Measurements from ENCODE around the gene KCNQ5.

Gene KCNQ5

DNA sequence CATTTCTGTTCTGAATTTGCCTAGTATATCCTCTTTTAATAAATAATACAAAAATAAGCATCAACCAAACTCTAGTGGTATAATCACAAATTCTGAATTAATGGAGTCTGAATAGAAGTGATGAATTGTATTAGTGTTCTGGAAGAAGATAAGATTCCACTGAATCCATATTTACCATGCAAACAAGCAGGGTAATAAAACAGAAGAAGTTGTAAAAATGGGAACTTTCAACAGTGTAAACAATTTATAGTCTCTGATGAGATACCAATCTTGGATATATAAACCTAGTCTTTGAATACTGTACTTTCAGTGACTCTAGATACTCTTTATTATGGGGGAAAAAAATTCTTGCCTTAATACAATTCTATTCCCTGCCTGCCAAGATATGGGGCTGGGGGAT lies 405.8 kb downstream of the KCNQ5 start:
- FAIRE-seq, result no peak

DNA sequence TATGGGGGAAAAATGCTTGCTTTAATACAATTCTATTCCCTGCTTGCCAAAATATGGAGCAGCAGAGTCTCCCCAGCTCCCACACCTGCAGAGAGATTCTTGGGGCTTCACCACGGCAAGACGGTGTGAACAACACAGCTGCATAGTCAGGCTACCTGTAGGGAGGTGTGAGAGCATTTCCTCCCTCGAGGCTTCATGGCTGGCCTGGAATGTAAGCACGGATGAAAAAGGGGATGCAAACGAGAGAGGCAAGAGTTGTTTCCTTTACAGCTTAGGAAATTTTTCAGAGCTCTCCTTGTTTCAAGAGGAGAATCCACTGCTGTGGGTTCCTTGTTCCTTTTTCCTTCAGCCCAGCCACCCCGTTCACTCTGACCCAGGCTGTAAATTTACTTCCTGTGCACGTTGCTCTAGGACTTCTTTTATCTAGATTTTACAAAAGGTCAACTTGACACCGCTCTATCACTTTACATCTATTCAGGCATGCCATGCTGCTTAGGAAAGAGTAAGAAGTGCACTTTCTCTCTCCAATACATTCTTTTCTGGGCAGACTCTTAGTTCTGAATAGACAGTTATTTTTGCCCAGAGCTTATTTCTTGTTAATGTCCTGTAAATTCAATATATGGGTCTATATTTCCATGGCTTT lies 406.4 kb downstream of the KCNQ5 start:
- no peak for FAIRE-seq

DNA sequence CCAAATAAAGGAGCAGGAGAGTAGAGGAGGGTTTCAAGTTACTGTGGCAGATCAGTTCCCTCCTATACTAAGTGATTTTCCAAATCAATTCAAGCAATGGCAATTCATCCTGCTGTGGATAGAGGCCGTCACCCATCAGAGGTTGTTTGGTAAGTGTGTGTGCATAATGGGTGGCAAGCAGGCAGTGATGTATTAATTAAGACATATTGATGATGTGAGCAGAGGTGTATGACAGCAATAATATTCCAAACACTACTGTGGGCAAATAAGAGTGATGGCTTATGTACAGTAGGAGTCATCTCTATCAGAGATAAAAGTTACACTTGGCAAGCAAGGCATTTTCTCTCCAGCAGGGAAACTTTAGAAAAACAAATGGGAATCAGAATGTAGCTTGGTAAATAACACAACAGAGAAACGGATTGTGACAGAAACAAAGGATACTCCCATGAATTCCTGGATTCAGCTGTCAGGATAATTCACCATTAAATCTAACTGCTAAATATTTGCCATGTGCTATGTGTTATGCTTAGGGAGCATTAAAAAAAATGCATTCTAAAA lies 407.1 kb downstream of the KCNQ5 start:
- FAIRE-seq, result no peak

DNA sequence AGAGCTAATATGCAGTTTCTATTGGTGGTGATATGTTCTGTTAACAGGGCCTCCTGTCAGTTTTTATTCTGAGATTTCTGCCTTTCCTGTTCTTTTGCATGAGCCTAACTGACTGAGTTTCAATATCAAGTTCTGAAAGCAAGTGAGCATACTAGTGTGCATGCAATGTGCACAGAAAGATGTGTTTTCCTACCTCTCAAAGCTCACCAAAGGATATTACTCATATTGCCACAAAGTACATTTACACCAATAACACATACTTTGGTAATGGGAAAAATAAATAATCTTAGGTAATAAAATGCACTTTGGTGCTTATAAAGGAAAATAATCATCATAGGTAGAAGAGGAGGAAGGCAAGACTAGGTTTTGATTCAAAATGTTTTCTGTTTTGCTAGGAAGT lies 408.4 kb downstream of the KCNQ5 start:
- no peak for FAIRE-seq

DNA sequence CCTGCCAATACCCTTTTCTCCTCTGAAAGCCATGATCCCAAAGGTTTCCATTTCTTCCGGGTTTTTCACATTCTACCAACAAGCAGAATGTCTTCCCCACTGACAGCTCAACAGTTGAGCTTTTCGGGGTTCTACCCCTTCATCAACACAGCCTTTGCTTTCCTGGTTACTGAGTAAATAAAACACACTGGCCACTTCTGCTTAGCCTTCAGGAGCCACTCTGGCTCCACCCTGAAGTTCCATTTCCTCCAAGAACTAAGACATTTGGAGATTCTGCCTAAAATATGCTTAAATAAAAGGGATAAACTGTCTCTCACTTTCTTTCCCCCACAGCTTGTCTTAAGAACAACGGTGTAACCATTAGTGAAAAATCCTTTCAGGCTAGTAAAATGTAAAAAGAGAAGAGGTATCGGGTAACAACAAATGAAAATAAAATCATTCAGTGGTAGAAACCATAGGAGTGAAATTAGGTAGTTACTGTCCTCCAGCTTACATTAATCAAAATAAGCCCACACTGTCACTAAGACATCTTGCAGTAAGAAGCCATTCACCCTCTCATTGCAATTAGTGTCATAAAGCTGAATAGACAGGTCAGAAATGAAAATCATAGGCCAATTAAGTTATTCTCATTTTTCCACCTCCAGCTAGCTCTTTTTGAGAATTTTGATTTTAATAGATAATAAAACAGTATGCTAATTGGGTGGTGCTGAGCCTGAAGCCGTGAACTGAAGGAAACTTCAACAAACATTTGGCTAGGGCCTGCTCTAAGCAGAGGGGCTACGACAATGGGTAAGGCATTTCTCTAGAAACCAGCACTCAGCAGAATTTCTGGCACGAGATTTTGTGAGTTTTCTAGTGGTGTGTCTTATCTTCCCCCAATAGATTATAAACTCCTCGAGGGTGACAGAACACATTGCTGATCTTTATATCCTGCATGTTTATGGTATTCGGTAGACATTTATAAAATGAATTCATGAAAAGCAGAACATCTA lies 409.2 kb downstream of the KCNQ5 start:
- no peak for FAIRE-seq

DNA sequence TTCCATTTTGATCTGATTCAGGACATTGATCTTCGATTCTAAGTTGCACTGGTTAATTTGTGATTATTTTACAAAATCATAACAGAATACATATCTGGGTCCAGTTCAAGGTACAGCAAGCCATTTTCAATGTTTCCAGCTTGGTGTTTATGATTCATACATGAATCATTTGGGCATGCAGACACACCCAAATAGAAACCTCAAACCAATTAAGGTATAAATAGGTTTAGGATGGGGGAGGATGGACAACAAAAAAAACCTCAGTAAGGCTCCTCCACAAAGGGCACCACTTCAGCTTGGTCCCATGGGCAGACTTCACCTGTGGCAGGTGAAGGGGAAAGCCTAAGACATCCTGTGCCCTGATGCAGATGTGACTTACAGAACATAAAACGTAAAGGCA lies 410.7 kb downstream of the KCNQ5 start:
- FAIRE-seq, result no peak

DNA sequence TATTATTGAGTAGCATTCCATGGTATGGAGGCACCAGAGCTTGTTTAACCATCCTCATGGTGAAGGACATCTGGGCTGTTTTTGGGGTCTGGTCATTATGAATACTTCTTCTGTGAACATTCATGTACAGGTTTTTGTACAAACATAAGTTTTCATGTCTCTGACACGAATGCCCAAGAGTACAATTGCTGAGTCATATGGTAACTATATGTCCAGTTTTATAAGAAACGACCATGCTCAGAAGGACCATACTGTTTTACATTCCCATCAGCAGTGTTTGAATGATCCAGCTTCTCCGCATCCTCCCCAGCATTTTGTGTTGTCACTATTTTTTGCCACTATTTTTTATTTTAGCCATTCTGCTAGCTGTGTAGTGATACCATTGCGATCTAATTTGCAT lies 414.8 kb downstream of the KCNQ5 start:
- no peak for FAIRE-seq

DNA sequence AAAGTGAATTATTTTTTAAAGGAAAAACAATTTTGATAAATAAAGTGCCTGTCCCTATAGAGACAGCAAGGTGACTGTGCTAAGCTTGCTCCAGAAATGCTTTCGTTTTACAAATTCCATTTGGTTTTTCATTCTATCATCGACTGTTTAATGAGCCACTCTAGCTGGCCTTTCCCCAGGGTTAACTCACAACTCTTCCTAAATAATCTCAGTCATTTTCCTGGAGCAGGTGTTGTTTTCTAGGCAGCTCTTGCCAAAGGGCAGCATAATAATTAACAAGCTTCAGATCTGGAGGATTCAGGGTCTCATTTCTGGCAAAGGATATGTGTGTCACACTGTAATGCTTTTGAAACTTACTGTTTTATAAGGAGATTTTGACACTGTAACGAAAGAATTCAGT lies 419.2 kb downstream of the KCNQ5 start:
- no peak for FAIRE-seq

DNA sequence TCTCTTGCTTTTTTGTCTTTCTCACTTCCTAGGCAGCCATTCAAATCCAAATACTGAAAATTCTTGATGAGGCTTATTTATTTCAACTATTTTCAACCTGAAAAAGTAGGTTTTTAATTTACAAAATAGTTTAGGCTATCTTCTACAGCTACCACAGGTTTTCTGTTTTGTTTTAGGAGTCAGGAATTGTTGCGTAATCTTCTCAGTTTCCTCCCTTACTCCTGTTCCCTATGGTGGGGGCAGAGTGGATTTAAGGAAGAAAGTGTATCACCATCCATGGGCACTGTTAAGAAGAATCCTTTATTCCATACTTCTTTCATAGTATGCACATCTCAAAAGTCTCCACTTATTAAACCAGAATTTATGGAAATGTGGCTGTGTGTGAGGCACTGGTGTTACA lies 421.0 kb downstream of the KCNQ5 start:
- FAIRE-seq, result no peak

DNA sequence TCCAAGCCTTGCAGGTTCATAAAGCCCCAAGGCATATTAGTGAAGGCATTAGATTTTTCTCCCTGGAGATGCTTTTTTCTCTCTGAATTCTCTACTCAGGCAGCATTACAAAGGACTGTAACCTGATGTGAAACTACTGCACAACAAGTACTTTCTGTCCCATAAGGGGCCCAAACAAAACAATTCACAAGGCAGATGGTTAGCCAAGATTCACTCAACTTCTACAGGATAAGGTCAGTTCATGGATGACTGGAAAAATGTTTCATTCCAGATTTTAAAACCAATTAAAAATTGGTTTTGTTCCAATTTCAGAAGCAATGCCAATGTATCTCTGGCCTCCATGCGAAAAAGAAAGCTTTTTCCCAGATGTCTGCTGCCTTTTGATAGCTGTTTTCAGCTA lies 421.6 kb downstream of the KCNQ5 start:
- FAIRE-seq, result no peak

DNA sequence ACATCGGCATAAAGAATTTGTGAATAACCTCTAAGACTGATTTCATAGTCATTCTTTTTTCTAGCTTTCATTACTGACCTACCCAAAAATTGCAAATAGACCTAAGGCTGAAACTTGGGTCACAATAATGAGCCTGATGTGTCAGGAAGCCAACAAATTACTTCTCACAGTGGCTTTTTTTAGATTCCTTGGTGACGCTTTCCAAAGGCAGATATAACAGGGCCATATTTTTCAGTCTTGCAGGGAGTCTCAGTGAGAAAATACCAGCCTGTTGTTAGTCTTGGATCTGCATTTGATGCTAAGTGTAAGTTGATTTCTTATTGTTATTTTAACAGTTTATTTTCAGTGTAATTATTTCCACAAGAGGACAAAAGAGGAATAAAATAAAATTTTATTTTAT lies 423.7 kb downstream of the KCNQ5 start:
- no peak for FAIRE-seq

DNA sequence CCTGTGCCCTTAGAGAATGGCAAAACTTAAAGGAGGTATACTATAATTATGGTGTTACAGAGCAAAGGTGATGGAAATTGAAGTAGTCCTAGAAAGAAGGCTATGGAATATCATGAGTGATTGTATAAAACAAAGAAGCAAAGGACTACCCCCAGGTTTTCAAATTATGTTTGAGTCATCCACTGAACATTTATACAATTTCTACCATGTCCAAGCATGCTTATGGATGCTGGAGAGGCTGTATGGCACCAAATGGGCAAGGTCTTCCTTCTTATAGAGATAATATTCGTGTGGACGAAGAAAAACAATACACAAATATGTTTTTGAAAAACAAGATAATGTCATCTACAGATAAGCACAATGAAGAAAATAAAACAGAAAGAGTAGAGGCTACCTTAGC lies 425.9 kb downstream of the KCNQ5 start:
- FAIRE-seq, result no peak

DNA sequence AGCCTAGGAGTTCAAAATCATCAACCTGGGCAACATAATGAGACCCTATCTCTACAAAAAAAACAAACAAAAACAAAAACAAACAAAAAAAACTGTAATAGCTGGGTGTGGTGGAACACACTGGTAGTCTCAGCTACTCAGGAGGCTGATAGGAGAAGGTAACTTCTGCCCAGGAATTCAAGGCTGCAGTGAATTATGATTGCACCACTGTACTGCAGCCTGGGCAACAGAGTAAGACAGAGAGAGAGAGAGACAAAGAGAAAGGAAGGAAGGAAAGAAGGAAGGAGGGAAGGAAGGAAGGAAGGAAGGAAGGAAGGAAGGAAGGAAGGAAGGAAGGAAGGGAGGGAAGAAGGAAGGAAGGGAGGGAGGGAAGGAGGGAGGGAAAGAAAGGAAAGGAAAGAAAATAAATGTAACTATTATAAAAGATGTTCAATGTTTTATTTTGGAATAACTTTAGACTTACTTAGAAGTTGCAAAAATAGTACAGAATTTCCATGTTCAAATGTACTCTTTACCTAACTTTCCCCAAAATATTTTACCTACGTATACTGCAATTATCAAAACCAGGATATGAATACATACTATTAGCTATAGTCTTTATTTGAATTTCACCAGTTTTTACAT lies 428.2 kb downstream of the KCNQ5 start:
- no peak for FAIRE-seq

DNA sequence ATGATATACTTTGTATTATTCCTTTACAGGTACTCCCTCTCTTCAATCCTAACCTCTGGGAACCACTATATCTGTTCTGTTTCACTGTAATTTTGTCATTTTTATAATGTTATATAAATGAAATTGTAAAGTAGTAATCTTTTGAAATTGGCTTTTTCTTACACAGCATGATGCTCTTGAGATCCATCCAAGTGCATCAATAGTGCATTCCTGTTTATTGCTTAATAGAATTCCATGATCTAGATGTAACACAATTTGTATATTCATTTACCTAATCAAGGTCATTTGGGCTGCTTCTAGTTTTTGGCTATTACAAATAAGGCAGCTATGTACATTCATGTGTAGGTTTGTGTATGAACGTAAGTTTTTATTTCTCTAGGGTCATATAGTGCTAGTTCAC lies 428.8 kb downstream of the KCNQ5 start:
- FAIRE-seq, result no peak

DNA sequence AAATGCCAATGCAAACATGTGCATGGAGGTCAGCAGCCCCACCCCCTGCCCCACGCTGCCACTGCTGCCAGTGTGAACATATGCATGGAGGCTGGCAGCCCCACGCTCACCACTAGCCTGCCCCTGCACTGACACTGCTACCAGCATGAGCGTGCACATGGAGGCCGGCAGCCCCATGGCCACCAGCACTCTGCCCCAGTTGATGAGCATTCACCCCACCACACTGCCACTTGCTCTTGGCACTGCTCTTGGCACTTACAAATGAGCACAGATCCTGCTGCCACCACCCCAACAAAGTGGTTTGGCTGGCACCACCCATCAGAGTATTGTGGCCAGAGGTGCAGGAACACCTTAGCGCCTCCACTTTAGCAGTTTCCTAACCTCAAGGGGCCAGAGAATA lies 429.3 kb downstream of the KCNQ5 start:
- FAIRE-seq, result no peak

DNA sequence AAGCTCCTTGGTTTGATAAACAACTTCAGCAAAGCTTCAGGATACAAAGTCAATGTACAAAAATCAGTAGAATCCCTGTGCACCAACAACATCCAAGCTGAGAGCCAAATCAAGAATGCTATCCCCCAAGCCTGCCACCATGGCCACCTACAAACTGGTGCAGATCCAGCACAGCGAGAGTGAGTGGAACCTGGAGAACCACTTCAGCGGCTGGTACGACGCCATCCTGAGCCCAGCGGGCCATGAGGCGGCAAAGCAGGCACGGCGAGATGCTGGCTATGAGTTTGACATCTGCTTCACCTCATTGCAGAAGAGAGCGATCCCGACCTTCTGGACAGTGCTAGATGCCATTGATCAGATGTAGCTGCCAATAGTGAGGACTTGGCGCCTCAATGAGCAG lies 433.1 kb downstream of the KCNQ5 start:
- no peak for FAIRE-seq

DNA sequence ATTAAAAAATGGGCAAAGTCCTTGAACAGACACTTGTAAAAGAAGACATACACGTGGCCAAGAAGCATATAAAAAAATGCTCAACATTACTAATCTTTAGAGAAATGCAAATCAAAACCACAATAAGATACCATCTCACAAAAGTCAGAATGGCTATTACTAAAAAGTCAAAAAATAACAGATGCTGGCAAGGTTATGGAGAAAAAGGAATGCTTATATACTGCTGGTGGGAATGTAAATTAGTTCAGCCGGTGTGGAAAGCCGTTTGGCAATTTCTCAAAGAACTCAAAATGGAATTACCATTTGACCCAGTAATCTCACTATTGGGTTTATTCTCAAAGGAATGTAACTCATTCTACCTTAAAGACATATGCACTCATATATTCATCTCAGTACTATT lies 436.9 kb downstream of the KCNQ5 start:
- no peak for FAIRE-seq

DNA sequence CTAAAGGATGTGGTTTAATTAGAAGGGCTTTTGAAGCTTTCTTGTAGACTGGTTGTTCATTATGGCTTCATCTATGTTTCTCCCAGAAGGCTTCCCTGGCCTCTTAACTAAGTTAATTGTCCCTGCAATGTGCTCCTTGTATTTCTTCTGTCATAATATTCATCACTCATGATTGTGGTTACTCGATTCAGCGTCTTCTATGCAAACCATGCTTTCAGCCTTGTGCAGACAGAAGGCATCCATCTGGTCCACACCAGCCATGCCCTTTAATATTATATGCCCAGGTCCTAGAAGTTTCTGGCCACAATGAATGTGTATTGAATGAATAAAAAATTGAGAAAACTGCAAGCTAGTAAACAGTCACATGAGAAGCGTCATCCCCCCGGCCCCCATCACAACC lies 440.3 kb downstream of the KCNQ5 start:
- FAIRE-seq, result no peak

DNA sequence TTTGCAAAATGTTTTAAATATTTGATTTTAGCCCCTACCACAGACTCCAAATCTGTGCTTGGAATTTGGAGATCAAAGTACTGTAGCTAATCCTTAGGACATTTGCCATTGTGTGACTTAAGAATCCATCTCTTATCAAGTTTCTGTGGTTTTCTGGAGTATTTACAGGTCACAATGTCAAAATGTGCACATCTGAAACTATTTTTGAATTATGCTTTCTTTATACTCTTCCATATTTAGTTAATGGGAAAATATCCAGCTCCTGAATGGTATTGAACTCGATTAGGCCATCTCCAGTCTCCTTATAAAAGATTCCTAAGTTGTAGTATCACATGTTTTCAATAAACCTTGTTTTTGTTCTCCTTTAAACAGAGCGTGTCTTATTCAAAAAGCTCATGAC lies 441.0 kb downstream of the KCNQ5 start:
- FAIRE-seq, result no peak

DNA sequence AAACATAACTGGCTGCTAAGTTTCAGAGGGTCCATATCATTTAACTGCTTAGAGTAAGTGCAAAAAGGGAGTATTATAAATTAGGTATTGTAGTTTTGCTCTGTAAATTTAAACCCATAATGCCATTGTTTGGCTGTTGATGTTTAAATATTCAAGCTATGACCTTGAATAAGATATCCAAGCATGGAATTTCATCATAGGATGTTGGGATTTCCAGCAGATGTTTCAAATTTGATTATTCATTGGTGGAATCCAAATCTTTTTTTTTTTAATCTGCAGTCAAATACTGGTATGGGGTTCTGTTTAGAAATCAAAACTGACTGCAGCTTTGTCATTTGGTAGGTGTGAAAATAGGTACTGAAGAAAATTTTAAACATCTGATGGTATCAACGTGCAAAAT lies 442.4 kb downstream of the KCNQ5 start:
- FAIRE-seq, result no peak

DNA sequence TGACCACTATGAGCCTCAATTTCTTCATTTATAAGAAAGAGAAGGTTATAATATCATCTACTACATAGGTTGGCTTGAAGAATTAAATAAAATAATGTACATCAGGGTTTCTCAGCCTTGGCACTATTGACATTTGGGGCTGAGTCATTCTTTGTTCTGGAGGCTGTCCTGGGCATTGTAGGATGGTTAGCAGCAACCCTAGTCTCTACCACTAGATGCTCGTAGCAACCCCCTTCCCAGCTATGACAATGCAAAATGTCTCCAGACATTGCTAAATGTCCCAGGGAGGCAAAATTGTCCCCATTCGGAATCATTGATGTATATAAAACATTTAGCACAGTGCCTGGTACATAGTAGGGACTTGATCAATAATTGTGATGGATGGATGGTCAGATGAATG lies 451.4 kb downstream of the KCNQ5 start:
- no peak for FAIRE-seq

DNA sequence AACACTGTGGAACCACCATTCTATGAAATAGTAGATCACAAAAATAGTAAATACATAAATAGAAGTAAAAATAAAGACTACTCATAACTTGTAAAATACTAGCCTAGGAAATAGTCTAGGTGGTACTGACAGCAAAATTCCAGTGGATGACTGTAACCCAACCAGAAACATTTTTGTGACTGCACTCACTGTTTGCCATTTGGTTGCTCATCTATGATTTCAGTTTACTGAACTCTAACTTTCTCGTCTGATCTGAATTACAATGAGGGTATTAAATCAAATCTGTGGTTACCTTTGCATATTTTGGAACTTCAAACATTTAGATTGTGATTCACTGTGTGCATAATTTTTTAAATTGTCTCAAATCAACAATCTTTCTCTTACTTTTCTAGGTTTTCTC lies 452.3 kb downstream of the KCNQ5 start:
- FAIRE-seq, result no peak

DNA sequence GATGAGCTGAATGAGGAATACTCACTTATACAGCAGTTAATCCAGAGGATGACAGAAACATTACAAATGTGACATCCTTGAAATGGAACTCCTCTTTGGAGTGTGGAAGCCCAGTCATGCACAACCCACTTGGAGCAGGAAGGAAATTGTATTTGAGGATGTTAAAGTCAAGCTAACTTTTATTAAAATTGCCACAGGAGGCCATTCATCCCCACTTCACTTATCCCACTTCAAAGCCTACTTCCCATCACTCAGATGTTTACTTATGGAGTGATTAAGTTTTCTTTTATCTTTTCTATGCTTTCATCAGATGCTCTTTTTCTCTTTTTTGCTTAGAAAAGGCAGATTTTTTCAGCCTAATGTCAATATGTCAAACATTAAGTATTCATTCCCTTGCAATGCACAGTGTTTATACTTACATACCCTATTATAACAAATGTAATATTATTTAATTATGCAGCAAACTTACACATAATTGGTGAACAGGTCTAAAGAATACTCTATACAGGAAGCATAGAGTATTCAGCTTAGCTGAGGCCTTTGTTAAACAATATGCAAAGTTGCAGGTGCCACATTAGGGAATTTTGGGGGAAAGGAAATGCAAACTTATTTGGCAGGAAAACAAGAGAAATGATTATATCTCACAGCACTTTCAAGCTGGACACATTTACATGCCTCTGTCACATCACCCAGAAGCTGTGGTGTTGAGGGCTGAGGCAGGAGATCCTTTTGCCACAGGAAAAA lies 454.5 kb downstream of the KCNQ5 start:
- FAIRE-seq, result no peak
